Activated B cell treated with CpG ODN at 0.5 μM for 24 hours (primary cell): ENCODE measurements around the gene AP5B1. TPM values are rescaled to one million over a fixed set of nuclear protein-coding genes. Genes with fewer than 3 reads are reported as not detected.

Experiments
- ATAC-seq: fragments of 200-7000 bp; cut with Tn5 transposase; one replicate; pipeline ENCODE4 v1.10.0; 2021; ENCODE audit warnings: low read depth, mild to moderate bottlenecking, moderate library complexity
- CTCF ChIA-PET: fragments of 350-600 bp; sonication (Branson Sonifier 250); formaldehyde crosslinking; loops from one replicate; lab custom pipeline; 2021; ENCODE audit warnings: antibody characterized with exemption; lab: Charles Lee
- POLR2A ChIA-PET: fragments of 350-600 bp; sonication (Branson Sonifier 250); formaldehyde crosslinking; loops from one replicate; lab custom pipeline; 2021; ENCODE audit warnings: antibody characterized with exemption; lab: Charles Lee
- DNase-seq: peaks from one replicate; pipeline ENCODE4 v3.0.0; 2022
- H3K27ac Mint-ChIP-seq: one replicate; pipeline ENCODE4 v1.8.0; 2020; ENCODE audit warnings: mixed read lengths
- H3K27me3 Mint-ChIP-seq: one replicate; pipeline ENCODE4 v1.8.0; 2021; ENCODE audit warnings: mixed read lengths
- H3K36me3 Mint-ChIP-seq: one replicate; pipeline ENCODE4 v1.8.0; 2021; ENCODE audit warnings: low read depth, mixed read lengths
- H3K4me1 Mint-ChIP-seq: one replicate; pipeline ENCODE4 v1.8.0; 2021; ENCODE audit warnings: mixed read lengths
- H3K4me3 Mint-ChIP-seq: one replicate; pipeline ENCODE4 v1.8.0; 2020; ENCODE audit warnings: mild to moderate bottlenecking, mixed read lengths
- H3K9me3 Mint-ChIP-seq: one replicate; pipeline ENCODE4 v1.8.0; 2020; ENCODE audit warnings: mixed read lengths
- CTCF ChIP-seq: fragments of 200-600 bp; IDR thresholded peaks from one replicate; pipeline ENCODE4 v1.8.0; 2022; ENCODE audit warnings: antibody characterized with exemption, mild to moderate bottlenecking
- intact Hi-C: fragments of 100-400 bp; cut with micrococcal nuclease; formaldehyde crosslinking; loops from one replicate; pipeline ENCODE4 v1.15.1; 2024
- total RNA-seq: library from RNA; stranded (reverse); gene quantifications from 2 replicates; pipeline ENCODE4 v1.2.3, GENCODE V29; 2022

The AP5B1 gene
- total RNA-seq, 1 donor from 2014 or later, result 20.9 TPM

- peaks cover 6% of the 10 kb centered on the region for H3K4me1 Mint-ChIP-seq
- ATAC-seq (no peak), DNase-seq (no peak)
- no peak overlapping the region for H3K4me3 Mint-ChIP-seq
- ChIA-PET CTCF (no interaction called here), POLR2A (interaction anchor here (0.6 kb wide), 1 partner anchor 62 kb away, joined by 3 read pairs; no protein-coding TSS in a partner anchor)
- no peaks in the 10 kb centered on the region for H3K9me3 Mint-ChIP-seq
- H3K27ac Mint-ChIP-seq, result no peak overlapping the region
- H3K27me3 Mint-ChIP-seq, result peaks cover 4% of the 10 kb centered on the region
- no peak for TF ChIP-seq CTCF
- intact Hi-C loops, result no loop called here
- no peaks in the 10 kb centered on the region for H3K36me3 Mint-ChIP-seq
Measured at GRCh38 chr11:65744026-65744698, 36.6 kb downstream of the AP5B1 start.

- no peak for TF ChIP-seq CTCF
- DNase-seq, result no peak
- Mint-ChIP-seq H3K9me3 (no peaks in the 10 kb centered on the region), H3K27me3 (peaks cover 5% of the 10 kb centered on the region), H3K4me3 (no peak overlapping the region), H3K36me3 (no peaks in the 10 kb centered on the region), H3K4me1 (peaks cover 6% of the 10 kb centered on the region), H3K27ac (no peak overlapping the region)
- CTCF ChIA-PET, result no interaction called here
- intact Hi-C loops, result no loop called here
- ATAC-seq, result no peak
- POLR2A ChIA-PET, result no interaction called here
Measured at GRCh38 chr11:65743681-65744025, 37.1 kb downstream of the AP5B1 start.

GRCh38 chr11:65742353-65742752 lies 38.4 kb downstream of the AP5B1 start:
- Mint-ChIP-seq H3K27me3 (peaks cover 15% of the 10 kb centered on the region), H3K4me1 (peaks cover 6% of the 10 kb centered on the region), H3K9me3 (no peaks in the 10 kb centered on the region), H3K36me3 (no peaks in the 10 kb centered on the region), H3K27ac (no peak overlapping the region), H3K4me3 (no peak overlapping the region)
- ChIA-PET POLR2A (no interaction called here), CTCF (no interaction called here)
- intact Hi-C loops, result no loop called here
- no peak for TF ChIP-seq CTCF
- DNase-seq, result no peak
- no peak for ATAC-seq

- ChIA-PET CTCF (interaction anchor here (0.6 kb wide), 1 partner anchor 19 kb away, joined by 4 read pairs; no protein-coding TSS in a partner anchor), POLR2A (interaction anchor here (0.6 kb wide), 1 partner anchor 248 kb away, joined by 10 read pairs; no protein-coding TSS in a partner anchor)
- Mint-ChIP-seq H3K4me3 (no peak overlapping the region), H3K9me3 (peaks cover 3% of the 10 kb centered on the region), H3K4me1 (peaks cover 6% of the 10 kb centered on the region), H3K27ac (no peak overlapping the region), H3K27me3 (peaks cover 19% of the 10 kb centered on the region), H3K36me3 (no peaks in the 10 kb centered on the region)
- ATAC-seq (no peak), DNase-seq (no peak)
- intact Hi-C loops, result no loop called here
- TF ChIP-seq CTCF, result no peak
Measured at GRCh38 chr11:65741185-65741584, 39.6 kb downstream of the AP5B1 start.

GRCh38 chr11:65739022-65739421 lies 41.8 kb downstream of the AP5B1 start:
- no peaks in the 10 kb centered on the region for H3K4me1 Mint-ChIP-seq
- no peaks in the 10 kb centered on the region for H3K36me3 Mint-ChIP-seq
- H3K27ac Mint-ChIP-seq, result no peak overlapping the region
- ATAC-seq (no peak), DNase-seq (no peak)
- CTCF ChIA-PET, result no interaction called here
- intact Hi-C loops, result no loop called here
- POLR2A ChIA-PET, result no interaction called here
- no peak overlapping the region for H3K4me3 Mint-ChIP-seq
- peaks cover 3% of the 10 kb centered on the region for H3K9me3 Mint-ChIP-seq
- H3K27me3 Mint-ChIP-seq, result peaks cover 26% of the 10 kb centered on the region
- no peak for TF ChIP-seq CTCF
